Osteoblast (primary cell): Measurements from ENCODE around the gene RASA4. TPM values are rescaled to one million over a fixed set of nuclear protein-coding genes. Genes with fewer than 3 reads are reported as not detected.
"Not testable (repeated sequence)": the region's sequence is repeated elsewhere in the genome, so short reads cannot be mapped to it uniquely, and the experiment has no call there.

Source experiments
- DNase-seq: peaks from one replicate; pipeline ENCODE4 v3.0.0; 2011; ENCODE audit warnings: low spot score, mixed read lengths; ENCODE audit not compliant: insufficient read length; ENCODE audit errors: missing footprints
- H2AFZ ChIP-seq: 2 replicates; pipeline ENCODE4 v1.6.0; 2011; ENCODE audit warnings: mild to moderate bottlenecking, low read length
- H3K27ac ChIP-seq: 2 replicates; pipeline ENCODE4 v1.5.1; 2011; ENCODE audit warnings: mild to moderate bottlenecking, low read depth, low read length, moderate library complexity
- H3K27me3 ChIP-seq: 2 replicates; pipeline ENCODE4 v1.6.0; 2012; ENCODE audit warnings: mild to moderate bottlenecking, control low read depth, inconsistent platforms, low read length, moderate library complexity; ENCODE audit not compliant: insufficient read depth
- H3K36me3 ChIP-seq: 2 replicates; pipeline ENCODE4 v1.5.1; 2011; ENCODE audit warnings: mild to moderate bottlenecking, low read length, control low read depth, moderate library complexity; ENCODE audit not compliant: insufficient read depth
- H3K4me1 ChIP-seq: 2 replicates; pipeline ENCODE4 v1.5.1; 2011; ENCODE audit warnings: mild to moderate bottlenecking, low read length, control low read depth, moderate library complexity; ENCODE audit not compliant: insufficient read depth
- H3K4me2 ChIP-seq: 2 replicates; pipeline ENCODE4 v1.6.0; 2011; ENCODE audit warnings: mild to moderate bottlenecking, low read length; ENCODE audit not compliant: insufficient read depth
- H3K4me3 ChIP-seq: fragments of 200-600 bp; sonication (generic); 3 replicates; pipeline ENCODE4 v1.5.1; 2012; ENCODE audit warnings: mild to moderate bottlenecking, low read length, inconsistent platforms; ENCODE audit not compliant: insufficient read depth
- H3K79me2 ChIP-seq: 2 replicates; pipeline ENCODE4 v1.6.0; 2012; ENCODE audit warnings: mild to moderate bottlenecking, low read length, control low read depth, inconsistent platforms; ENCODE audit not compliant: insufficient read depth
- H3K9me3 ChIP-seq: 2 replicates; pipeline ENCODE4 v1.5.1; 2011; ENCODE audit warnings: low read depth, low read length, control low read depth
- H4K20me1 ChIP-seq: 2 replicates; pipeline ENCODE4 v1.6.0; 2012; ENCODE audit warnings: mild to moderate bottlenecking, low read length, control low read depth; ENCODE audit not compliant: insufficient read depth
- total RNA-seq: library from RNA; depleted of rRNA; stranded (reverse); fragments of >200 nt; gene quantifications from 2 replicates; pipeline ENCODE4 v1.2.3, GENCODE V29; 2012

The RASA4 gene
- total RNA-seq, 1 donor = 9.8 TPM

DNA sequence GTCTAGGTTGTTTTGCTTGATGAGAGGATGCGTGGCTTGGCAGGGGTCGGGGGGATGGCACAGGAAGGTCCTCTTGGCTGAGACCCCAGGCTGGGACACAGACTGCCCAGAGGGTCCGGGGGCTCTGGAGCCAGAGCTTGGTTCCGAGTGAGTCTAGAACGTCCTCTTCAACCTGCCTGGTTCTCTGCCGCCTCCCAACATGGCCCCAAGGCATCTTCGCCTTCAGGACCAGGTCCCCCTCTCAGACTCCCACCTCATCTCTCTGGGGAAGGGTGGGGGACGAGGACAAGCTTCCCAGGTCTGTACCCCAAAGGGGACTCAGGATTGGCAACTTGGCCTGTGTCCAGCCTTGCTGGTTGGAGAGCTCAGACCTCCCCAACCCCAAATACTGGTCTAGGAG, 74.5 kb downstream of the RASA4 start:
- not testable (repeated sequence) for DNase-seq, H3K4me2 ChIP-seq, H3K27ac ChIP-seq, H3K36me3 ChIP-seq, H3K27me3 ChIP-seq, H3K9me3 ChIP-seq, H3K4me3 ChIP-seq, H2AFZ ChIP-seq, H3K4me1 ChIP-seq, H4K20me1 ChIP-seq, H3K79me2 ChIP-seq

- not testable (repeated sequence) for H3K27ac ChIP-seq, H3K27me3 ChIP-seq, DNase-seq, H3K79me2 ChIP-seq, H3K36me3 ChIP-seq, H4K20me1 ChIP-seq, H3K9me3 ChIP-seq, H3K4me1 ChIP-seq, H3K4me3 ChIP-seq, H2AFZ ChIP-seq, H3K4me2 ChIP-seq
Observed at GRCh38 chr7:102540604-102541003, 76.0 kb downstream of the RASA4 start.

- not testable (repeated sequence) for DNase-seq, H3K79me2 ChIP-seq, H3K36me3 ChIP-seq, H3K9me3 ChIP-seq, H4K20me1 ChIP-seq, H2AFZ ChIP-seq, H3K4me2 ChIP-seq, H3K4me3 ChIP-seq, H3K4me1 ChIP-seq, H3K27me3 ChIP-seq, H3K27ac ChIP-seq
Observed at GRCh38 chr7:102535062-102535615, 81.4 kb downstream of the RASA4 start.

DNA sequence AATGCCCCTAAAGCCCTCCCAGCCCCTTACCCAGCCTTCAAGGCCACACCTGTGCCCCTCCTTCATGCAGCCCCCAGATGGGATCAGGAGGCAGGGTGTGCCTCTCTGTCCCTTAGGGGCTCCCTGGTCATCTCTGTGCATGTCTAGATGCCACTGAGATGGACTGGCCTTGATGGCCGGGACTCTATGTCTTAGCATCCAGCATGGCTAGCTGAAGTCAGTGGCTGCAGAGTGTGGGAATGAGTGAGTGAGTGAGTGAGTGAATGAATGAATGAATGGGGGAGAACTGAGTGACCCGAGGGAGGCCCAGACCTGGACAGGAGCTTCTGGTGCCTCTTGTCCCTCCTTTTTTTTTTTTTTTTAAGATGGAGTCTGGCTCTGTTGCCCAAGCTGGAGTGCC, 84.4 kb downstream of the RASA4 start:
- not testable (repeated sequence) for H3K36me3 ChIP-seq, H3K4me3 ChIP-seq, H3K79me2 ChIP-seq, H3K9me3 ChIP-seq, H3K27me3 ChIP-seq, H3K4me1 ChIP-seq, H3K4me2 ChIP-seq, H3K27ac ChIP-seq, DNase-seq, H2AFZ ChIP-seq, H4K20me1 ChIP-seq

DNA sequence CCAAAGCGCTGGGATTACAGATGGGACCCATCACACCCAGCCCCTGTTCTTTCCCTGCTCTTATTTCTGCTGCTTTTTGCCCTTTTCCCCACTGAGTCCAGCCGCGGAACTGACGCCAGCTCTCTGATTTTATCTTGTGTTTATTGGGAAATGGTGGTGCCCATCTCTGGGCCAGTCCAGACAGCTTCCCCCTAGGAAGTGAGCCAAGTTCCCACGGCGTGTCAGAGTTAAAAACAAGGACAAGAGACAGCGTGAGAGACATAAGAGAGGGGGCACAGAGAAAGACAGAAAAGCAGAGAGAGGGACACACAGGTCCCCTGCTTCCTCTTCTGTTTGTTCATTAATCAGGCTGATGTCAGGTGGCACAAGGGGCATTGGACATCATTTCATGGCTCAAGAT, 85.0 kb downstream of the RASA4 start:
- not testable (repeated sequence) for H2AFZ ChIP-seq, H3K9me3 ChIP-seq, H3K4me1 ChIP-seq, H3K79me2 ChIP-seq, H3K27ac ChIP-seq, H3K27me3 ChIP-seq, H4K20me1 ChIP-seq, H3K36me3 ChIP-seq, H3K4me3 ChIP-seq, DNase-seq, H3K4me2 ChIP-seq

- not testable (repeated sequence) for H3K79me2 ChIP-seq, H4K20me1 ChIP-seq, H3K4me1 ChIP-seq, DNase-seq, H3K27me3 ChIP-seq, H3K4me3 ChIP-seq, H3K27ac ChIP-seq, H3K9me3 ChIP-seq, H3K4me2 ChIP-seq, H2AFZ ChIP-seq, H3K36me3 ChIP-seq
Observed at GRCh38 chr7:102527822-102528793, 88.4 kb downstream of the RASA4 start.

DNA sequence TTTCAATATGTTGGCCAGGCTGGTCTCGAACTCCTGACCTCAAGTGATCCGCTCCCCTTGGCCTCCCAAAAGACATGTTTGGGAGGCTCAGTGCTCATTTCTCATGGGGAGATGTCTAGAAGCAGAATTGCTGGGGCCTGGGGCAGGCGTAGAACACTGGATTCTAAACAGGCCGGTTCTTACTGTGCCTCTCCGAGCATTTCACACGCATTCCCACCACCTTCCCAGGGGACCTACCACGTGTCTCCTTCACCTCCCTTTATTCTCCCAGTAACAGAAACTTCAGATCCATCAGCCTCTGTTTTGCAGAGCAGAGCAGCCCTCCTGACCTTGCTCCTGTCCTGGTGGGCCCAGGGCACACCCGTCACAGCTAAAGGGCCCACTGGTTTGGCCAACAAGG, 89.4 kb downstream of the RASA4 start:
- H3K4me1 ChIP-seq, H3K4me2 ChIP-seq: not testable (repeated sequence)

GRCh38 chr7:102524803-102525202, 91.8 kb downstream of the RASA4 start:
- not testable (repeated sequence) for H4K20me1 ChIP-seq, DNase-seq, H2AFZ ChIP-seq, H3K4me1 ChIP-seq, H3K27me3 ChIP-seq, H3K36me3 ChIP-seq, H3K4me3 ChIP-seq, H3K4me2 ChIP-seq, H3K9me3 ChIP-seq, H3K79me2 ChIP-seq, H3K27ac ChIP-seq

More for the DNA sequence above, 89.4 kb downstream of the RASA4 start:
- H3K4me3 ChIP-seq, H3K27ac ChIP-seq, DNase-seq, H3K79me2 ChIP-seq, H3K36me3 ChIP-seq, H3K27me3 ChIP-seq, H3K9me3 ChIP-seq, H4K20me1 ChIP-seq, H2AFZ ChIP-seq: not testable (repeated sequence)
